OCI-M2 (cell line): Measurements from ENCODE around the gene BRD7.

Source experiments
- DNase-seq: peaks from one replicate; lab custom pipeline; 2025; ENCODE audit not compliant: unreplicated experiment; lab: John Stamatoyannopoulos, UW

Gene BRD7

GRCh38 chr16:50368410-50369132, at the start of gene BRD7:
Gene BRD7 (minus strand): TSS chr16:50368988. CDS start chr16:50368774, 214 bp downstream.
- DNase-seq: no peak

GRCh38 chr16:50416388-50416787, 47.6 kb upstream of the BRD7 start:
- DNase-seq: no peak

GRCh38 chr16:50414152-50414551, 45.4 kb upstream of the BRD7 start:
- DNase-seq: no peak

- DNase-seq: no peak
Observed at GRCh38 chr16:50411034-50411433, 42.2 kb upstream of the BRD7 start.

- no peak for DNase-seq
Observed at GRCh38 chr16:50408001-50408561, 39.3 kb upstream of the BRD7 start.

- DNase-seq: no peak
Observed at GRCh38 chr16:50407351-50407750, 38.6 kb upstream of the BRD7 start.

- DNase-seq: no peak
Observed at GRCh38 chr16:50403491-50403890, 34.7 kb upstream of the BRD7 start.

GRCh38 chr16:50402298-50402895, 33.6 kb upstream of the BRD7 start:
- DNase-seq: no peak

- DNase-seq: no peak
Observed at GRCh38 chr16:50401355-50401754, 32.6 kb upstream of the BRD7 start.

GRCh38 chr16:50400967-50401348, 32.2 kb upstream of the BRD7 start:
- DNase-seq: no peak

GRCh38 chr16:50400312-50400966, 31.7 kb upstream of the BRD7 start:
- no peak for DNase-seq

GRCh38 chr16:50399411-50399810, 30.6 kb upstream of the BRD7 start:
- DNase-seq: no peak

GRCh38 chr16:50398336-50398735, 29.5 kb upstream of the BRD7 start:
- no peak for DNase-seq

- no peak for DNase-seq
Observed at GRCh38 chr16:50396761-50397535, 28.2 kb upstream of the BRD7 start.

- no peak for DNase-seq
Observed at GRCh38 chr16:50395763-50396710, 27.2 kb upstream of the BRD7 start.

GRCh38 chr16:50393858-50394802, 25.3 kb upstream of the BRD7 start:
- no peak for DNase-seq

GRCh38 chr16:50393416-50393815, 24.6 kb upstream of the BRD7 start:
- DNase-seq: no peak

GRCh38 chr16:50390914-50391716, 22.3 kb upstream of the BRD7 start:
- no peak for DNase-seq
